Neural progenitor cell (in vitro differentiated cells): ENCODE measurements around the gene HOXB9.

Experiments
- CTCF ChIP-seq: fragments of 200-600 bp; sonication (generic); IDR thresholded peaks from 2 replicates; pipeline ENCODE4 v1.5.1; 2017; ENCODE audit warnings: antibody characterized with exemption, mild to moderate bottlenecking
- EZH2 ChIP-seq: fragments of 200-600 bp; sonication (generic); IDR thresholded peaks from 2 replicates; pipeline ENCODE4 v1.6.1; 2017; ENCODE audit warnings: antibody characterized with exemption, mild to moderate bottlenecking, moderate library complexity

GRCh38 chr17:48613862-48614694 is 12.1 kb downstream of the HOXB9 start:
- TF ChIP-seq CTCF (no peak), EZH2 (peak; percentile 100)
